Fibroblast of lung (primary cell): ENCODE measurements around the gene GGA3. TPM values are rescaled to one million over a fixed set of nuclear protein-coding genes. Genes with fewer than 3 reads are reported as not detected.

ENCODE experiments used
- DNase-seq, 2 donors: peaks; one replicate each; pipeline versions ENCODE4 v3.0.0 to v3.0.0-alpha.2; 2010; ENCODE audit warnings: low read depth in 2 of 2
- H2AFZ ChIP-seq: 2 replicates; pipeline ENCODE4 v1.5.1; 2012; ENCODE audit warnings: low read length, control low read depth, inconsistent platforms
- H3K27ac ChIP-seq: 2 replicates; pipeline ENCODE4 v1.5.1; 2011; ENCODE audit warnings: low read length, control low read depth; ENCODE audit not compliant: insufficient read depth
- H3K27me3 ChIP-seq: 2 replicates; pipeline ENCODE4 v1.5.1; 2011; ENCODE audit warnings: mild to moderate bottlenecking, low read length; ENCODE audit not compliant: control insufficient read depth, insufficient read depth
- H3K36me3 ChIP-seq: 2 replicates; pipeline ENCODE4 v1.5.1; 2011; ENCODE audit warnings: low read length; ENCODE audit not compliant: control insufficient read depth, insufficient read depth
- H3K4me1 ChIP-seq: 2 replicates; pipeline ENCODE4 v1.5.1; 2011; ENCODE audit warnings: low read length; ENCODE audit not compliant: control insufficient read depth, insufficient read depth; ENCODE audit errors: extremely low read depth
- H3K4me2 ChIP-seq: 2 replicates; pipeline ENCODE4 v1.5.1; 2011; ENCODE audit warnings: low read length, control low read depth; ENCODE audit not compliant: insufficient read depth; ENCODE audit errors: extremely low read depth
- H3K4me3 ChIP-seq, 4 experiments: fragments of 200-600 bp in 1 of 4; sonication (generic) in 1 of 4; replicated peaks in 1 of 4; 2 replicates each; pipeline ENCODE4 v1.5.1; 2011 to 2016; ENCODE audit warnings: low read length in 4 of 4, low read depth in 3 of 4, mild to moderate bottlenecking in 3 of 4, control low read depth in 2 of 4, inconsistent platforms in 1 of 4, mixed read lengths in 1 of 4; ENCODE audit not compliant: insufficient read depth in 1 of 4; ENCODE audit errors: control extremely low read depth in 1 of 4
- H3K79me2 ChIP-seq: 2 replicates; pipeline ENCODE4 v1.5.1; 2012; ENCODE audit warnings: mild to moderate bottlenecking, low read length, inconsistent platforms; ENCODE audit not compliant: control insufficient read depth, insufficient read depth
- H3K9ac ChIP-seq: 2 replicates; pipeline ENCODE4 v1.5.1; 2011; ENCODE audit warnings: mild to moderate bottlenecking, low read length, control low read depth; ENCODE audit not compliant: insufficient read depth
- H3K9me3 ChIP-seq: 2 replicates; pipeline ENCODE4 v1.5.1; 2012; ENCODE audit warnings: low read depth, low read length; ENCODE audit not compliant: control insufficient read depth, insufficient read depth
- H4K20me1 ChIP-seq: 2 replicates; pipeline ENCODE4 v1.5.1; 2011; ENCODE audit warnings: low read length; ENCODE audit not compliant: control insufficient read depth, insufficient read depth; ENCODE audit errors: extremely low read depth
- EZH2 ChIP-seq: IDR thresholded peaks from 2 replicates; pipeline ENCODE4 v1.5.1; 2012; ENCODE audit warnings: low read length, control low read depth, mild to moderate bottlenecking; ENCODE audit errors: missing control alignments
- polyA minus RNA-seq: library from RNA; depleted of rRNA, polyadenylated mRNA; stranded (reverse); fragments of >200 nt; gene quantifications from 2 replicates; pipeline ENCODE4 v1.2.3, GENCODE V29; 2011; ENCODE audit warnings: low replicate concordance
- polyA plus RNA-seq, 2 donors: library from polyadenylated mRNA; depleted of rRNA in 1 of 2; stranded (reverse) in 1 of 2; unstranded in 1 of 2; fragments of >200 nt; gene quantifications; 2 replicates each; pipeline ENCODE4 v1.2.1, GENCODE V29; 2011 to 2012; ENCODE audit warnings: missing spikeins in 1 of 2
- total RNA-seq: library from RNA; depleted of rRNA; stranded (reverse); fragments of >200 nt; gene quantifications from 2 replicates; pipeline ENCODE4 v1.2.1, GENCODE V29; 2014
- TF ChIP-seq, protein P1 (sequence below), 2 donors: IDR thresholded peaks in 1 of 2; conservative IDR thresholded peaks in 1 of 2; 1 replicate in 1 of 2; 2 replicates in 1 of 2; pipeline ENCODE4 v1.5.1; 2011 to 2012; ENCODE audit warnings: low read length in 2 of 2, control low read depth in 1 of 2, inconsistent platforms in 1 of 2, low read depth in 1 of 2, mild to moderate bottlenecking in 1 of 2

The GGA3 gene
- 8.0 and 13.0 TPM in 2 replicates for total RNA-seq
- 14.4 and 21.8 TPM in 2 replicates for polyA plus RNA-seq
- 15.7 and 20.2 TPM in 2 replicates for polyA plus RNA-seq (2012)
- polyA minus RNA-seq = 60.0 and 62.1 TPM in 2 replicates

GRCh38 chr17:75261336-75262111 is at the start of gene GGA3, which contains the start of gene MRPS7:
Gene GGA3, minus strand, starts transcription at chr17:75261606. Its CDS starts 19 bp downstream, at chr17:75261587.
Gene MRPS7, plus strand, starts transcription at chr17:75261879. Its CDS starts 22 bp downstream, at chr17:75261901.
- TF ChIP-seq, protein P1, sequence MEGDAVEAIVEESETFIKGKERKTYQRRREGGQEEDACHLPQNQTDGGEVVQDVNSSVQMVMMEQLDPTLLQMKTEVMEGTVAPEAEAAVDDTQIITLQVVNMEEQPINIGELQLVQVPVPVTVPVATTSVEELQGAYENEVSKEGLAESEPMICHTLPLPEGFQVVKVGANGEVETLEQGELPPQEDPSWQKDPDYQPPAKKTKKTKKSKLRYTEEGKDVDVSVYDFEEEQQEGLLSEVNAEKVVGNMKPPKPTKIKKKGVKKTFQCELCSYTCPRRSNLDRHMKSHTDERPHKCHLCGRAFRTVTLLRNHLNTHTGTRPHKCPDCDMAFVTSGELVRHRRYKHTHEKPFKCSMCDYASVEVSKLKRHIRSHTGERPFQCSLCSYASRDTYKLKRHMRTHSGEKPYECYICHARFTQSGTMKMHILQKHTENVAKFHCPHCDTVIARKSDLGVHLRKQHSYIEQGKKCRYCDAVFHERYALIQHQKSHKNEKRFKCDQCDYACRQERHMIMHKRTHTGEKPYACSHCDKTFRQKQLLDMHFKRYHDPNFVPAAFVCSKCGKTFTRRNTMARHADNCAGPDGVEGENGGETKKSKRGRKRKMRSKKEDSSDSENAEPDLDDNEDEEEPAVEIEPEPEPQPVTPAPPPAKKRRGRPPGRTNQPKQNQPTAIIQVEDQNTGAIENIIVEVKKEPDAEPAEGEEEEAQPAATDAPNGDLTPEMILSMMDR (conservative IDR thresholded peaks at IDR 0.05 in 1 of 2, IDR thresholded peaks at IDR 0.05 in 1 of 2; ENCODE audit: low read depth in 1 of 2, low read length in 2 of 2) = no peak
- TF ChIP-seq EZH2 = no peak
- H2AFZ ChIP-seq = peak within 1 kb of the TSS; percentile 77
- no peaks in the 10 kb centered on the region for H4K20me1 ChIP-seq
- peaks cover 2% of the 10 kb centered on the region for H3K4me1 ChIP-seq
- no peaks in the 10 kb centered on the region for H3K9me3 ChIP-seq
- DNase-seq = peak; percentile 87 to 94
- H3K4me2 ChIP-seq = peak within 1 kb of the TSS; percentile 88
- peak within 1 kb of the TSS; percentile 99 for H3K27ac ChIP-seq
- peaks cover 45% of the 10 kb centered on the region for H3K79me2 ChIP-seq
- peak within 1 kb of the TSS; percentile 63 to 93 (median 82) for H3K4me3 ChIP-seq
- H3K9ac ChIP-seq = peak within 1 kb of the TSS; percentile 98
- H3K27me3 ChIP-seq = no peaks in the 10 kb centered on the region
- peaks cover 10% of the 10 kb centered on the region for H3K36me3 ChIP-seq

GRCh38 chr17:75308732-75309629 is 47.6 kb upstream of the GGA3 start:
- TF ChIP-seq, protein P1 (conservative IDR thresholded peaks at IDR 0.05 in 1 of 2, IDR thresholded peaks at IDR 0.05 in 1 of 2; ENCODE audit: low read depth in 1 of 2, low read length in 2 of 2) = no peak
- TF ChIP-seq EZH2 = no peak
- Histone ChIP-seq H3K4me3 (no peak overlapping the region), H3K4me1 (no peaks in the 10 kb centered on the region), H3K27ac (no peak overlapping the region), H3K9ac (no peak overlapping the region), H3K79me2 (no peaks in the 10 kb centered on the region), H3K9me3 (no peaks in the 10 kb centered on the region), H3K36me3 (no peaks in the 10 kb centered on the region), H2AFZ (no peak overlapping the region), H4K20me1 (no peaks in the 10 kb centered on the region), H3K4me2 (no peak overlapping the region), H3K27me3 (no peaks in the 10 kb centered on the region)
- DNase-seq = no peak
